ENCODE measurements around the gene SIMC1.
A peak's percentile ranks its signal among the peaks of the same experiment; 100 is the strongest.

Gene SIMC1

DNA sequence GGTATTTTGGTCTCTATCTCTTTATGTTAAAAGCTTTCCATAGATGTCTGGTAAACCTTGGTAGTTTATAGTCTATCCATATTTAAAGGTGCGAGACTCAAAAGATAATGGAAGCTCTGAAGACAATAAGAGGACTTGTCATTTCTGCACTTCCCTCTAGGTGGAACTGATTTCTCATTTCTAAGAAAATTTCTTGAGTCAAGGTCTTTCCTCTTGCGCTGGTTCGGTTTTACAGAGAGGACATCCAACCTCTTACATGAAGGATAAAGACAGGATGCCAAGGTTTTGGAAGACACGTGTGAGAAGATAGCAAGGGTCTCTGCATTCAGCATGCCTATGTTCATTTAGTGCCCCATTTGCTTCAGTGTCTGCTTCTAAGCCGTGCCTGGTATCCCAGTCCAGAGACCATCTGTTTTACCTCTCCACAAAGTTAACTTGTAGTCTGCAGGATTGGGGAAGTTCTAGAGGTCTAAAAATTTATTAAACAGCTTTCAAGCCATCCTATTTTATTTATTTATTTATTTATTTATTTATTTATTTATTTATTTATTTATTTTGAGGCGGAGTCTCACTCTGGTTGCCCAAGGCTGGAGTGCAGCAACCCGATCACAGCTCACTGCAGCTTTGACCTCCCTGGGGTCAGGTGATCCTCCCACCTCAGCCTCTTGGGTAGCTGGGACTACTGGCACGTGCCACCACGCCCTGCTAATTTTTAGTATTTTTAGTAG, 81.8 kb downstream of the SIMC1 start:
- H3K27ac Mint-ChIP-seq = no peak overlapping the region
- no peak overlapping the region for H3K4me3 Mint-ChIP-seq
- H3K4me1 Mint-ChIP-seq (ENCODE audit: low read depth) = no peaks in the 10 kb centered on the region
- no peaks in the 10 kb centered on the region for H3K27me3 Mint-ChIP-seq (ENCODE audit: low read depth)
- H3K36me3 Mint-ChIP-seq (ENCODE audit: low read depth) = peaks cover 23% of the 10 kb centered on the region
- H3K9me3 Mint-ChIP-seq = no peaks in the 10 kb centered on the region

DNA sequence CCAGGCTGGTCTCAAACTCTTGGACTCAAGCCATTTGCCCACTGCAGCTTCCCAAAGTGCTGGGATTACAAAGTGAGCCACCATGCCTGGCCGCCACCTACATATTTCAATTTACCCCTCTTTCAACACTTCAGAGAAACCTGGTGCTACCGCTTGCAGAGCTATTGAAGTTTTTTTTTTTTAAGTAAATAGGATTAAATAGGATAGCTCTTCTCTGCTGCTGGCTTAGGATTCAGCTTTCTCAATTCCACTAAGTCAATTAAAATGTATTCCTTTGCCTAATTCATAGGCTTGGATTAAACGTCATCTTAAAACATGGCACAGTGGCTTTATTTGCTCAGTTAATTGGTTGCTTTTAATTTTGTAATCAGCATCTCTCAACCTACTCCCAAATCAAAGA, 82.4 kb downstream of the SIMC1 start:
- Mint-ChIP-seq H3K36me3 (ENCODE audit: low read depth) (peaks cover 18% of the 10 kb centered on the region), H3K4me1 (ENCODE audit: low read depth) (no peaks in the 10 kb centered on the region)

DNA sequence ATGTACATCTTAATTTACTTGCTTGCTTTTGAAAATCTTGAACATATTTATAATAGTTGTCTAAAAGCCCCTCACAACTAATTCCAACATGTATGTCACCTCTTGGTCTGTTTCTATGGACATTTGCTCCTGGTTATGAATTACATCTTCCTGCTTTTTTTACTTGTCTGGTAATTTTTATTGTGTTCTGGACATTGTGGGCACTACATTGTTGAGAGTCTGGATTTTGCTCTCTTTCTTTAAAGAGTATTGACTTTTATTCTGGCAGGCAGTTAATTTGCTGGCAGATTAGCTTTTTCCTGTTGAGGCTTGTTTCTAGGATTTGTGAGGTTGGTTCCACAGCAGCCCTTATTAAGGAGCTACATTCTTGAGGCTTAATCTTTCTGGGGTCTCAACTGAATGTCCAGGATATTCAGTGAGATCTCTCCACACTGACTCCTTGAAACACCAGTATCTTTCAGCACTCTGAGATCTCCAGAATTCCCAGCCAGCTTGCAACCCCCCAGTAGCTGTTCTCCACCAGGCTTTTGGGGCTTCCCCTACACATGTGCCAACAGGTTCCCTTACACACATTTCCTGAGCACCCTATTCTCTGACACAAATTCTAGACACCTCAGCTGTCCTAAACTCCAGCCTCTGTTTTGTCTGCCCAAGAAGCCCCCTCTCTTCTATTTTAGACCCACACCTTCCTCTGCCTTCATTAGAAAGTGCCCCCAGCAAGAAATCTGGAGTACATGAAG, 96.0 kb downstream of the SIMC1 start:
- Mint-ChIP-seq H3K27ac (no peak overlapping the region), H3K27me3 (ENCODE audit: low read depth) (no peaks in the 10 kb centered on the region), H3K4me3 (no peak overlapping the region), H3K36me3 (ENCODE audit: low read depth) (peaks cover 30% of the 10 kb centered on the region), H3K9me3 (peaks cover 7% of the 10 kb centered on the region), H3K4me1 (ENCODE audit: low read depth) (no peaks in the 10 kb centered on the region)

More for the DNA sequence above, 82.4 kb downstream of the SIMC1 start:
- Mint-ChIP-seq H3K4me3 (no peak overlapping the region), H3K9me3 (no peaks in the 10 kb centered on the region), H3K27me3 (ENCODE audit: low read depth) (no peaks in the 10 kb centered on the region), H3K27ac (peak overlapping the region; percentile 46)

DNA sequence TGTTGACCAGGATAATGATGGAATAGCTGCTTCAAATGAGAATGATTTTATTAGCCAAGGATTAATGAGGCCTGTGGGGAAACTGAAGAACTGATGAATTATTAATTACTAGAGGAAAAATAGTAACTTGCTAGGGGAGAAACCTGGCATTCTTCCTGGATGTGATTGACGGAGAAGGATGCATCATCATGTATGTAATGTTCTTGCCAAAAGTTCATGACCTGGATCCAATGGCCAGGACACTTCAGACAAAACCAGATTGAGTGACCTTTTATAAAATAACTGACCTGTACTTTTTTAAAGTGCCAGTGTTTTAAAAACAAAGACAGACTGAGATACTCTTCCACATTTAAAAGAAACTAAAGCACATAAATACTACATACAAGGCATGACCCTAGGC, 99.7 kb downstream of the SIMC1 start:
- Mint-ChIP-seq H3K27me3 (ENCODE audit: low read depth) (no peaks in the 10 kb centered on the region), H3K36me3 (ENCODE audit: low read depth) (peaks cover 30% of the 10 kb centered on the region), H3K9me3 (peaks cover 7% of the 10 kb centered on the region), H3K4me3 (no peak overlapping the region), H3K4me1 (ENCODE audit: low read depth) (no peaks in the 10 kb centered on the region), H3K27ac (no peak overlapping the region)

DNA sequence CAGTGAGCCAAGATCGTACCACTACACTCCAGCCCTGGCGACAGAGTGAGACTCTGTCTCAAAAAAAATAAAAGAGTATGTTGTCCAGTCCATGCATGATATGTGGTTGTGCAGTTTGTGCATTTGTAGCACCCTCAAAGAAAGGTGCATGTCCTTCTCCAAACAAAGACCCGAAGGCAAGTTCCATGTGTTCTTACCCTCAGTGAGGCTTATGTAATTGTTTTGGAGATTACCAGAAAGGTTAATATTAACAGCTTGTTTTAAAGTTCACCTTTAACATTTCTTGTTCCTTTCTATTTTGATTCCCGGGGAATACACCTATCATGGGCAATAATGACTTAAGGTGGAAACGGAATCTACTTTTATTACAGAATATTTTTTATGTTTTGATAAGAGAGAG, 101.1 kb downstream of the SIMC1 start:
- Mint-ChIP-seq H3K4me3 (no peak overlapping the region), H3K36me3 (ENCODE audit: low read depth) (peaks cover 25% of the 10 kb centered on the region), H3K9me3 (no peaks in the 10 kb centered on the region), H3K27me3 (ENCODE audit: low read depth) (no peaks in the 10 kb centered on the region), H3K27ac (no peak overlapping the region), H3K4me1 (ENCODE audit: low read depth) (no peaks in the 10 kb centered on the region)

DNA sequence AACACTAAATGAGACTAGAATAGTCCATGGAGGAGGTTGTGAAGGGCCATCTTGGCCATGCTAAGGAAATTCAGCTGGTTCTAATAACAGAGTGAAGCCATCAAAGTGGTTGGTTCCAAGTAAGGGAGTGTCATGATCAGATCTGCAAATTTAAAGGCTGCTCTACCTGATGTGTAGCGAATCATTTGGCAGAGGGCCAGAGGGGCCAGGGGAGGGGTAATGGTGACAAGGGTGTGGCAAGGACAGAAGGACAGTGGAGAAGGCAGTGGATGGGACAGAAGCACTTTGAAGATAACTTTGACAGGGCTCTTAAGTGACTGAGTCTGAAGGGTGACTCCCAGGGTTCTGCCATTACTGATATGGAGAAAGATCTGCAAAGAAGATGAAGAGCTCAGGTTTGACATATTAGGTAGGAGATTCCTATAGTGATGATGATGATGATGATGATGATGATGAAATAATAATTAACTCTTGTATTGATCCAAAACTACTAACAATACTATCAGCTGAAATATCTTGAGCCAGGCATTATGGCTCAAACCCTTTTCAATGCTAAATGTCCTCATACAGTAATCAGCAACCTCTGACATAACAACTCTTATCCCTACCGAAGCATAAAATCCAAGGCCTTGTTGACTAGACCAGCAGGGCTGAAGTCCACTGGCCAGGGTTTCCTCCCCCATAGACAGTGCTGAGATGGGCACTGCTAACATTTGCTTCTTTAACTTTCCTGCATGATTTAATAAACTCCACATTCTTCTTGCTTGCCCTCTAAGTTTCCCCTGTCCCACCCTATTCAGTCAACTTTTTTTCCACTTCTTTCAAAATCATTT, 103.3 kb downstream of the SIMC1 start:
- Mint-ChIP-seq H3K36me3 (ENCODE audit: low read depth) (peaks cover 27% of the 10 kb centered on the region), H3K4me1 (ENCODE audit: low read depth) (no peaks in the 10 kb centered on the region), H3K4me3 (no peak overlapping the region), H3K9me3 (no peaks in the 10 kb centered on the region), H3K27ac (no peak overlapping the region), H3K27me3 (ENCODE audit: low read depth) (no peaks in the 10 kb centered on the region)

DNA sequence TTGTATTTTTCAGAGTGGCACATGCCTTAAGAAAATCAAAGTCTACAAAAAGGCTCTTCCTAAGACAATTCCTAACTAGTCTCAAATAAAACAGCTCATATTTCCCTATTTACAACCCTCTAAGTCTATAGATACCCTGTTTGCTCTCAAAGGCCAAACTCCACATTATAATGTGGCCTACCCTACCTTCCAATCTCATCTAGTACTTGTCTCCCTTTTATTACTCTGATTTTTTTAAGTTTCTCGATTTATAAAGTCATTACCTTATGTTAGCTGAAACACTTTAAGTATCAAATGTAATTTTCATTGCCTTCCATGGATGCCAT, 103.9 kb downstream of the SIMC1 start:
- Mint-ChIP-seq H3K9me3 (no peaks in the 10 kb centered on the region), H3K4me3 (no peak overlapping the region), H3K27ac (no peak overlapping the region), H3K4me1 (ENCODE audit: low read depth) (no peaks in the 10 kb centered on the region), H3K36me3 (ENCODE audit: low read depth) (peaks cover 23% of the 10 kb centered on the region), H3K27me3 (ENCODE audit: low read depth) (no peaks in the 10 kb centered on the region)

DNA sequence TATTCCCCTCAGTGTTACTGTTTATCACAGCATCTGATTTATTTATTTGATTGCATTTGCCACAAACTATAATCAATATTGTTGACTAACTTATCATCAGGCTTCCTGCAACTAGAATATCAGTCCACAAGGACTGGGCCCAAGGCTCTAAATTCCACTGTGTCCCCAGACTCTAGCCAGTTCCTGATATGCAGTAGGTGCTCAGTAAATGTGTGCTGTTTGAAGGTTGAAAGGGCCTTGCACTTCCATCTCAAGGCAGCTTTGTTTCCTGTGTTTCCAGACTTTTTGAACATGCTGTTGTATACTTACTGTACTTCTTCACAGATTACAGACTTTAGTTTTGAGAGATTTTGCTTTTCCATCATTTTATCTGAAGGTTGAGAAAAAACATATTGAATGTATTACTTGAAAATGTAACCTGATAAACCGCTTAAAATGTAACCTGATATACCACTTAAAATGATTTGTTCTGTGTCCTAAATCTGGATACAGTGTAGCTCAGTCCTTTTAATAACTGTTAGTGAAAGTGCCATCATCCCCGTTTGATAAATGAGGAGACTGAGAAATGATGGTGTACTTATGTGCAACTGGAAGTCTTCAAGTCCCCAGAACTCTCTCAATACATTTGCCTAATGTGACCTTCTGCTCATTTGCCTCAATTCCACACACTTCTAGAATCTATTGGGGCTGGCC, 104.7 kb downstream of the SIMC1 start:
- H3K27ac Mint-ChIP-seq = no peak overlapping the region
- no peaks in the 10 kb centered on the region for H3K27me3 Mint-ChIP-seq (ENCODE audit: low read depth)
- H3K9me3 Mint-ChIP-seq = no peaks in the 10 kb centered on the region
- H3K4me3 Mint-ChIP-seq = no peak overlapping the region
- peaks cover 24% of the 10 kb centered on the region for H3K36me3 Mint-ChIP-seq (ENCODE audit: low read depth)
- H3K4me1 Mint-ChIP-seq (ENCODE audit: low read depth) = no peaks in the 10 kb centered on the region

DNA sequence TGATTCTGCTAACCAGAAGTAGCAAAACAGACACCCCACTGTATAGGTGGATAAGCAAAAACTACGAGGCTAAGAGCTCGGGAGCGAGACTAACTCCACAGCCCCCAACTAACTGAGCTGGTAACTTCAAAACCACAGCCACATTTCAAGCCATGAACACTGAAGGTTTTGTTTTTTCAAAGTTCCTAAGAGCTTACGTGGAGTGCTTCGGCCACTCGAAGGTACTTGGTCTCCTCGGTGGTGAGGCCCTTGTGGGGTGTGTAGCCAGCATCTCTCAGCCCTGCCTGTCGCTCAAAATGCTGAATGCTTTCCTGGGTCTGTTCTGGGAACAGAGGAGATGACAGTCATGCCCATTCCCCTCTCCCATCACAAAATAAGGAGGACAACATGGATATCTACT, 112.2 kb downstream of the SIMC1 start:
- H3K36me3 Mint-ChIP-seq (ENCODE audit: low read depth) = peaks cover 59% of the 10 kb centered on the region
- no peak overlapping the region for H3K4me3 Mint-ChIP-seq
- H3K27ac Mint-ChIP-seq = no peak overlapping the region
- H3K4me1 Mint-ChIP-seq (ENCODE audit: low read depth) = peaks cover 5% of the 10 kb centered on the region
- no peaks in the 10 kb centered on the region for H3K9me3 Mint-ChIP-seq
- no peaks in the 10 kb centered on the region for H3K27me3 Mint-ChIP-seq (ENCODE audit: low read depth)

DNA sequence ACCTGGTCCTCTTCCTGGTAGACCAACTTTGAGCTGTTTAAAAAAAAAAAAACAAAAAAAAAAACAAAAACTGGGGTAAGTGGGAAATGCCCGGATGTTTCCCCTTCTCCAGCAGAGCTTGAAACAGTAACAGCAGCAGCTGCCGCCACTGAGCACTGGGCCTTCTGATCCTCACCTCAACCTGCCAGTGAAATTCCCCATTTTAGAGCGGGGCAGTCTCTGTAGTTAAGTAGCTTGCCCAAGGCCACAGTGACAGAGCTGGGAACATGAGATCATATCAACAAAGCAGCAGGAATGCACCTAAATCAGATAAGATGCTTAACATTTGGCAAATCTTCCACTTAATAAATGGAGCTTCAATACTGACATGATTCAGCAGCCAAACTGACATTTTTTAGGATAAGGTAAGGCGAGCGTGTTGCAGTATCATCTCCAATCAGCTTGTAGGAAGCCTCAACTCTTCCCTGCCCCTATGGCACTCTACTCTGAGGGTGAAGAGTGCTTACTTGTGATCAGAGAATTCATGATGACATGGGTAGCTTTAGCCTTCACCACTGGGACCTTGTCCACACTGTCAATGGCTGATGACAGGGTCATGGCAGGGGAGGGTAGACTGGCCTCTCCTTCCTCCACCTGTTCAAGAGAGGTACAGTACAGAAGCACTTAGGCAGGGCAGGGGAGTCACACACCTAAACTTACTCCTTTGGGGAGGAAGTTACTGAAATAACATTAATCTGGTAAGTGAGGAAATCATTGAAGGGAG, 114.1 kb downstream of the SIMC1 start:
- H3K9me3 Mint-ChIP-seq = no peaks in the 10 kb centered on the region
- H3K27ac Mint-ChIP-seq = peak overlapping the region; percentile 1
- peaks cover 6% of the 10 kb centered on the region for H3K4me1 Mint-ChIP-seq (ENCODE audit: low read depth)
- no peaks in the 10 kb centered on the region for H3K27me3 Mint-ChIP-seq (ENCODE audit: low read depth)
- peaks cover 50% of the 10 kb centered on the region for H3K36me3 Mint-ChIP-seq (ENCODE audit: low read depth)
- H3K4me3 Mint-ChIP-seq = no peak overlapping the region

DNA sequence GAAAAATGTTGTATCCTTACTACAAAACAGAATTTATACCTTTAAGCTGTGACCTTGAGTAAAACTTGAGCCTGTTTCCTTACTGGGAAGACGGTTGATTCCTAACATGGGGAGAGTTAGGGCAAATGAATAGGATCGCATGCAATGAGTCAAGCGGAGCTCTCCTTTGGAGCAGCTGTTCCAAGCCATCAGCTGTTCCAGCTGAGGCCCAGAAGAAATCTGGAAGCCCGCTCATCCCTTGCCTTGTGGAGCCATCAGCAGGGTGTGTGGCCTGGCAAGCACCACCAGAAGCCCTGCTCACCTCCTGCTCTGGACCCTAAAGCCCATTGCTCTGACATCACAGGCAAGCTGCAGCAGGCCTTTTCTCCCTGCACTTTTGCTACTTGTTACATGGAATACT, 115.3 kb downstream of the SIMC1 start:
- no peaks in the 10 kb centered on the region for H3K9me3 Mint-ChIP-seq
- H3K4me1 Mint-ChIP-seq (ENCODE audit: low read depth) = peaks cover 15% of the 10 kb centered on the region
- H3K27ac Mint-ChIP-seq = no peak overlapping the region

DNA sequence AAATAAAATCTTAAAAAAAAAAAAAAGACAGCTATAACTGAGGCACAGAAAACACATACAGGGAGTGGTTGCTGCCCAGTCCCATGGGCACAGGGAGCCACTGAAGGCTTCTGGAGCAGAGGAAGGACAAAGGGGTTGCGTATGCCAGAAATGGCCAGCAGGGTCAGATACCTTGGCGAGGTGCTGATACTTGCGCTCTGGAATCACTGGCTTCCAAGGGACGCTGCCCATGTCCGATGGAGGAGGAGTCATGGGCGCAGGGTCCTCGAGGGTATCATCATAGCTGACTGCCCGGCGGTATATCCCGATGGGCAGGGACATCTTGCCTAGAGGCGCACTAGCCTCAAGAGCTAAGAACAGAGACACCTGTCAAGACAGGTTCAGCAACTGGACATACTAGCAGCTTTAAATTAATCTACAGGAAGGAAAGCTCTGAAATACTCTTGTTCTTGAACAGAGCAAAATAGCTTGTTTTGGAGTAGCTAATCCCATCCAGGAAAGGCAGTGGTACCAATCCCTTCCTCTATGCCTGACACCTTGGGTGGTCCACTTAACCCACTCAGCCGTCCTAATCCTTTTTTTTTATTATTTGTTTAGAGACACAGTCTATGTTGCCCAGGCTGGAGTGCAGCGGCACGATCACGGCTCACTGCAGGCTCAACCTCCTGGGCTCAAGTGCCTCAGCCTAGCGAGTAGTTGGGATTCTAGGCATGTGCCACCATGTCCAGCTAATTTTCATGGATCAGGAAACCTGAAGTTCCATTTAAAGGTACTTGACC, 117.4 kb downstream of the SIMC1 start:
- H3K4me3 Mint-ChIP-seq = no peak overlapping the region
- H3K9me3 Mint-ChIP-seq = no peaks in the 10 kb centered on the region
- H3K27ac Mint-ChIP-seq = no peak overlapping the region
- no peaks in the 10 kb centered on the region for H3K27me3 Mint-ChIP-seq (ENCODE audit: low read depth)
- peaks cover 21% of the 10 kb centered on the region for H3K4me1 Mint-ChIP-seq (ENCODE audit: low read depth)
- peaks cover 36% of the 10 kb centered on the region for H3K36me3 Mint-ChIP-seq (ENCODE audit: low read depth)

More for the DNA sequence above, 115.3 kb downstream of the SIMC1 start:
- Mint-ChIP-seq H3K4me3 (no peak overlapping the region), H3K36me3 (ENCODE audit: low read depth) (peaks cover 50% of the 10 kb centered on the region), H3K27me3 (ENCODE audit: low read depth) (no peaks in the 10 kb centered on the region)

DNA sequence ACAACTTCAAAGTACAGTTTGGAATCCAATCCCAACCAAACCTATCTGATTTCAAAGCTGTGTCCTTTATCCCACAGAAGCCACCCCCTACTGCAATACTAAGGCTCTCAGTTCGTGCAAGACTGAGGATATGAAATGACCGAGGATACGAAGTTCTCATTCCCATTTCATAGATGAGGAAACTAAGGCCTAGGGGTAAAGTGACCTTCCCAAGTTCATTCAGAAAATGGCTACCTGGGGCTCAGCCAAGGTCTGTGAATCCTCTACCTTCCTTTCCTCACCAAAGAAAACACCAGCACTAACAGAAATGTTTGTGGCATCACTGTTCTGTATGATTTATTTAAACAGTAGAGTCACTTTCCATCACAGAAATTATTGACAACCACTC, 117.9 kb downstream of the SIMC1 start:
- Mint-ChIP-seq H3K4me1 (ENCODE audit: low read depth) (peaks cover 21% of the 10 kb centered on the region), H3K9me3 (no peaks in the 10 kb centered on the region), H3K27ac (no peak overlapping the region), H3K27me3 (ENCODE audit: low read depth) (no peaks in the 10 kb centered on the region), H3K36me3 (ENCODE audit: low read depth) (peaks cover 33% of the 10 kb centered on the region), H3K4me3 (no peak overlapping the region)

All from T-helper 1 cell treated with Interleukin-12 subunit alpha and Interleukin-12 subunit beta and Interleukin-4 antibody, amounts not matched to agents 30 μg/mL and 1 μg/mL, for 36 hours (primary cell).